H9 (cell line): Measurements from ENCODE around the gene SCD5. TPM values are rescaled to one million over a fixed set of nuclear protein-coding genes. Genes with fewer than 3 reads are reported as not detected.

Experiments
- DNase-seq: peaks from one replicate; pipeline ENCODE4 v3.0.0-alpha.2; 2017
- H2AFZ ChIP-seq: one replicate; pipeline ENCODE4 v1.6.1; 2013; ENCODE audit warnings: mild to moderate bottlenecking, low read length, control low read depth, moderate library complexity
- H2AK5ac ChIP-seq: 2 replicates; pipeline ENCODE4 v1.6.1; 2013; ENCODE audit warnings: low read length, control low read depth, mixed read lengths; ENCODE audit not compliant: insufficient read length
- H2BK120ac ChIP-seq: one replicate; pipeline ENCODE4 v1.6.1; 2013; ENCODE audit warnings: low read depth, mild to moderate bottlenecking, low read length, control low read depth, inconsistent platforms; ENCODE audit not compliant: poor library complexity, severe bottlenecking
- H2BK12ac ChIP-seq: 2 replicates; pipeline ENCODE4 v1.6.1; 2013; ENCODE audit warnings: low read length, control low read depth, mixed read lengths, low read depth; ENCODE audit not compliant: insufficient read length
- H2BK15ac ChIP-seq: 2 replicates; pipeline ENCODE4 v1.6.1; 2013; ENCODE audit warnings: low read depth, low read length, control low read depth
- H2BK20ac ChIP-seq: one replicate; pipeline ENCODE4 v1.6.1; 2013; ENCODE audit warnings: low read depth, mild to moderate bottlenecking, low read length, control low read depth, inconsistent platforms; ENCODE audit not compliant: poor library complexity, severe bottlenecking
- H2BK5ac ChIP-seq: 2 replicates; pipeline ENCODE4 v1.6.1; 2013; ENCODE audit warnings: low read length, control low read depth, mixed read lengths; ENCODE audit not compliant: insufficient read length
- H3K14ac ChIP-seq: 2 replicates; pipeline ENCODE4 v1.6.1; 2013; ENCODE audit warnings: low read length, control low read depth; ENCODE audit not compliant: insufficient read depth
- H3K18ac ChIP-seq: 2 replicates; pipeline ENCODE4 v1.6.1; 2013; ENCODE audit warnings: low read depth, mild to moderate bottlenecking, mixed read lengths, low read length, control low read depth; ENCODE audit not compliant: insufficient read length
- H3K23ac ChIP-seq: 2 replicates; pipeline ENCODE4 v1.6.1; 2013; ENCODE audit warnings: low read length, control low read depth, mixed read lengths, low read depth; ENCODE audit not compliant: insufficient read length
- H3K23me2 ChIP-seq: 2 replicates; pipeline ENCODE4 v1.6.1; 2013; ENCODE audit warnings: low read depth, mild to moderate bottlenecking, mixed read lengths, low read length, control low read depth; ENCODE audit not compliant: insufficient read length, poor library complexity, severe bottlenecking
- H3K27ac ChIP-seq: 2 replicates; pipeline ENCODE4 v1.5.1; 2013; ENCODE audit warnings: low read length, control low read depth, mixed read lengths, low read depth; ENCODE audit not compliant: insufficient read length
- H3K27me3 ChIP-seq: 2 replicates; pipeline ENCODE4 v1.6.1; 2013; ENCODE audit warnings: low read length, control low read depth, inconsistent platforms; ENCODE audit not compliant: insufficient read depth
- H3K4ac ChIP-seq: 2 replicates; pipeline ENCODE4 v1.6.1; 2013; ENCODE audit warnings: low read depth, mild to moderate bottlenecking, control low read depth, inconsistent platforms, low read length, moderate library complexity
- H3K4me1 ChIP-seq: 2 replicates; pipeline ENCODE4 v1.6.1; 2013; ENCODE audit warnings: low read length, control low read depth, inconsistent platforms; ENCODE audit not compliant: insufficient read depth
- H3K4me2 ChIP-seq: 2 replicates; pipeline ENCODE4 v1.6.1; 2013; ENCODE audit warnings: low read length, control low read depth, mixed read lengths; ENCODE audit not compliant: insufficient read length, insufficient read depth
- H3K56ac ChIP-seq: 2 replicates; pipeline ENCODE4 v1.6.1; 2013; ENCODE audit warnings: low read depth, mild to moderate bottlenecking, mixed read lengths, low read length, control low read depth; ENCODE audit not compliant: insufficient read length
- H3K79me1 ChIP-seq: 2 replicates; pipeline ENCODE4 v1.6.1; 2013; ENCODE audit warnings: low read depth, mild to moderate bottlenecking, moderate library complexity, low read length, control low read depth, inconsistent platforms; ENCODE audit not compliant: insufficient read depth, poor library complexity, severe bottlenecking
- H3K79me2 ChIP-seq: 2 replicates; pipeline ENCODE4 v1.6.1; 2013; ENCODE audit warnings: low read length, control low read depth, inconsistent platforms; ENCODE audit not compliant: insufficient read depth
- H3K9ac ChIP-seq: 2 replicates; pipeline ENCODE4 v1.6.1; 2013; ENCODE audit warnings: low read length, control low read depth, mixed read lengths; ENCODE audit not compliant: insufficient read length; ENCODE audit errors: extremely low read depth
- H3K9me3 ChIP-seq: one replicate; pipeline ENCODE4 v1.6.1; 2013; ENCODE audit warnings: low read depth, low read length, inconsistent platforms; ENCODE audit not compliant: control insufficient read depth
- H3T11ph ChIP-seq: one replicate; pipeline ENCODE4 v1.6.1; 2013; ENCODE audit warnings: mild to moderate bottlenecking, low read length, control low read depth, inconsistent platforms
- H4K20me1 ChIP-seq: one replicate; pipeline ENCODE4 v1.6.1; 2013; ENCODE audit not compliant: control insufficient read depth, insufficient read length, insufficient read depth
- H4K5ac ChIP-seq: 2 replicates; pipeline ENCODE4 v1.6.1; 2013; ENCODE audit warnings: low read depth, mild to moderate bottlenecking, mixed read lengths, low read length, control low read depth; ENCODE audit not compliant: insufficient read length
- H4K8ac ChIP-seq: replicated peaks from 2 replicates; pipeline ENCODE4 v1.6.1; 2013; ENCODE audit warnings: low read length, control low read depth, mixed read lengths, low read depth; ENCODE audit not compliant: insufficient read length
- H4K91ac ChIP-seq: 2 replicates; pipeline ENCODE4 v1.6.1; 2013; ENCODE audit warnings: low read depth, mild to moderate bottlenecking, moderate library complexity, mixed read lengths, low read length, control low read depth; ENCODE audit not compliant: insufficient read length
- H3K27ac Mint-ChIP-seq, 3 experiments: 2 replicates in 2 of 3; 3 replicates in 1 of 3; pipeline ENCODE4 v1.8.0; 2020 to 2021; ENCODE audit warnings: mixed read lengths in 3 of 3, mild to moderate bottlenecking in 1 of 3, moderate library complexity in 1 of 3
- H3K27me3 Mint-ChIP-seq: 2 replicates; pipeline ENCODE4 v1.8.0; 2021; ENCODE audit warnings: low read depth, mild to moderate bottlenecking, moderate library complexity, mixed read lengths
- H3K36me3 Mint-ChIP-seq, 3 experiments: 2 replicates in 2 of 3; 3 replicates in 1 of 3; pipeline ENCODE4 v1.8.0; 2020 to 2021; ENCODE audit warnings: low read depth in 3 of 3, mixed read lengths in 3 of 3; ENCODE audit not compliant: insufficient read depth in 1 of 3
- H3K4me1 Mint-ChIP-seq, 2 experiments: 2 replicates each; pipeline ENCODE4 v1.8.0; 2020; ENCODE audit warnings: mixed read lengths in 2 of 2
- H3K4me3 Mint-ChIP-seq, 2 experiments: 2 replicates in 1 of 2; 3 replicates in 1 of 2; pipeline ENCODE4 v1.8.0; 2020 to 2021; ENCODE audit warnings: mild to moderate bottlenecking in 2 of 2, mixed read lengths in 2 of 2, moderate library complexity in 1 of 2
- H3K9me3 Mint-ChIP-seq, 2 experiments: 2 replicates in 1 of 2; 3 replicates in 1 of 2; pipeline ENCODE4 v1.8.0; 2020; ENCODE audit warnings: mild to moderate bottlenecking in 2 of 2, mixed read lengths in 2 of 2, moderate library complexity in 1 of 2
- WGBS: extraction: QIAGEN DNeasy Blood & Tissue Kit; methylation state at CpG from one replicate; pipeline ENCODE4 v1.1.7; 2013; ENCODE audit warnings: missing lambda C conversion rate, low lambda C conversion rate, mixed read lengths; ENCODE audit not compliant: insufficient read length; ENCODE audit errors: extremely low coverage; 5-methylcytosine and 5-hydroxymethylcytosine counted together
- total RNA-seq: library from RNA; stranded (reverse); gene quantifications from 2 replicates; pipeline ENCODE4 v1.2.1, GENCODE V29; 2021
- TF ChIP-seq, protein P1 (sequence below): fragments of 200-600 bp; sonication (generic); conservative IDR thresholded peaks from 3 replicates; pipeline ENCODE4 v1.8.0; 2021; ENCODE audit warnings: antibody characterized with exemption, mild to moderate bottlenecking

Gene SCD5
- total RNA-seq, 1 experiment from 2014 or later: 0.68 TPM

DNA sequence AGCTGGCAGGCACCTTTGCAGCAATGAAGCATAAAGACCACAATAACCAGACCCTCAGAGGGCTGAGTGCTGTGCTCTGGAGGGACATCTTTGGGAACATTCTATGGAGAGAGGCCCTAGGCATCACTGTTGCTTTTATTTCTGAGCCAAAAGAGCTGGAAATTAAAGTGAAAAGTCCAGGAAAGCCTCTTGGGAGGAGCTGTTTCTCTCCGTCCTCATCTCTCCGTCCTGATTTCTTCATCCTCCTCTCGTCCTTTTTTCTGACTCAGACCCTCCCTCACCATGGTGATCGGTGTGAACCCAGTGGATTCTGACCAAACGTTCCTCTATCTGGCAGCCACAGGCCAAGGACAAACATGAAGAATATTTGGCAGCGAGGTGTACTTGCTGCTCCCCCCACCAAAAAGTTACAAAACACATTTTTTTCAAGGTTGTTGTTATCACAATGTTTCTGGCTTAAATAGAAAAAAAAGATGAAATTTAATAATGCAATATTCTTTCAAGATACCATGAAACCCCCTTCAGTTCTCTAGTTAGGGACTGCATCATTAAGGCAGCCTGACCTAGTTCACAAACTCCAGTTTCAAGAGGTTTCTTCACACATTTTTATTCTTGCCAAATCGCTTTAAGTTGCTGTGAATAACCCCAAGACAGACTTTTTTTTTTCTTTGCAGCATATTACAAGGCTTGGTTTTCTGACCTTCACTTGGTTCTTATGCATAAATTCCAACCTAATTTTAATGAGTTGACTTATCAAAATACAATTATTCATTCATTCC lies 80.2 kb downstream of the SCD5 start:
- H2BK15ac ChIP-seq: no peak overlapping the region
- TF ChIP-seq, protein P1, sequence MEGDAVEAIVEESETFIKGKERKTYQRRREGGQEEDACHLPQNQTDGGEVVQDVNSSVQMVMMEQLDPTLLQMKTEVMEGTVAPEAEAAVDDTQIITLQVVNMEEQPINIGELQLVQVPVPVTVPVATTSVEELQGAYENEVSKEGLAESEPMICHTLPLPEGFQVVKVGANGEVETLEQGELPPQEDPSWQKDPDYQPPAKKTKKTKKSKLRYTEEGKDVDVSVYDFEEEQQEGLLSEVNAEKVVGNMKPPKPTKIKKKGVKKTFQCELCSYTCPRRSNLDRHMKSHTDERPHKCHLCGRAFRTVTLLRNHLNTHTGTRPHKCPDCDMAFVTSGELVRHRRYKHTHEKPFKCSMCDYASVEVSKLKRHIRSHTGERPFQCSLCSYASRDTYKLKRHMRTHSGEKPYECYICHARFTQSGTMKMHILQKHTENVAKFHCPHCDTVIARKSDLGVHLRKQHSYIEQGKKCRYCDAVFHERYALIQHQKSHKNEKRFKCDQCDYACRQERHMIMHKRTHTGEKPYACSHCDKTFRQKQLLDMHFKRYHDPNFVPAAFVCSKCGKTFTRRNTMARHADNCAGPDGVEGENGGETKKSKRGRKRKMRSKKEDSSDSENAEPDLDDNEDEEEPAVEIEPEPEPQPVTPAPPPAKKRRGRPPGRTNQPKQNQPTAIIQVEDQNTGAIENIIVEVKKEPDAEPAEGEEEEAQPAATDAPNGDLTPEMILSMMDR: no peak
- WGBS: no CpG with 5 or more reads among the region's 7 CpGs
- H3K36me3 Mint-ChIP-seq: no peaks in the 10 kb centered on the region; a peak in 1 of 7 replicates
- H3K4me2 ChIP-seq: no peak overlapping the region
- H3K27ac ChIP-seq: no peak overlapping the region
- H3K14ac ChIP-seq: no peak overlapping the region
- no peaks in the 10 kb centered on the region for H3K79me1 ChIP-seq
- H3K9me3 ChIP-seq: no peaks in the 10 kb centered on the region
- no peak for DNase-seq
- no peak overlapping the region for H3K56ac ChIP-seq
- no peak overlapping the region for H3K9ac ChIP-seq
- H3K79me2 ChIP-seq: no peaks in the 10 kb centered on the region
- no peaks in the 10 kb centered on the region for H4K20me1 ChIP-seq
- H3K23me2 ChIP-seq: no peaks in the 10 kb centered on the region
- H3K4me3 Mint-ChIP-seq: no peak overlapping the region
- no peak overlapping the region for H4K91ac ChIP-seq
- no peak overlapping the region for H2BK5ac ChIP-seq
- no peak overlapping the region for H3K27ac Mint-ChIP-seq
- H2BK12ac ChIP-seq: no peak overlapping the region
- H3K4me1 Mint-ChIP-seq: no peaks in the 10 kb centered on the region
- H4K8ac ChIP-seq: no peak overlapping the region
- H2BK20ac ChIP-seq: no peak overlapping the region
- no peaks in the 10 kb centered on the region for H3K9me3 Mint-ChIP-seq
- H4K5ac ChIP-seq: no peak overlapping the region
- no peak overlapping the region for H3K23ac ChIP-seq
- H2BK120ac ChIP-seq: no peak overlapping the region
- no peak overlapping the region for H3K4ac ChIP-seq
- H3K4me1 ChIP-seq: no peaks in the 10 kb centered on the region
- H2AFZ ChIP-seq: no peak overlapping the region
- no peak overlapping the region for H2AK5ac ChIP-seq
- peaks cover 7% of the 10 kb centered on the region for H3K27me3 Mint-ChIP-seq
- H3K18ac ChIP-seq: no peak overlapping the region
- no peak overlapping the region for H3T11ph ChIP-seq
- no peaks in the 10 kb centered on the region for H3K27me3 ChIP-seq
